Thyroid gland (tissue), 4 donors: ENCODE data around the gene BCO2. TPM values are rescaled to one million over a fixed set of nuclear protein-coding genes. Genes with fewer than 3 reads are reported as not detected.

Experiments used
- DNase-seq, 2 donors: peaks; one replicate each; pipeline ENCODE4 v3.0.0-alpha.2; 2019
- H3K27ac ChIP-seq, 3 donors: fragments of 200-600 bp; sonication (generic); 1 replicate in 2 of 3; 2 replicates in 1 of 3; pipeline ENCODE4 v1.5.1; 2016 to 2019; ENCODE audit warnings: mild to moderate bottlenecking in 1 of 3, moderate library complexity in 1 of 3
- H3K27me3 ChIP-seq: fragments of 200-600 bp; sonication (generic); one replicate; pipeline ENCODE4 v1.5.1; 2019
- H3K36me3 ChIP-seq, 2 donors: fragments of 200-600 bp; sonication (generic); one replicate each; pipeline ENCODE4 v1.5.1; 2016 to 2019
- H3K4me1 ChIP-seq, 2 donors: fragments of 200-600 bp; sonication (generic); one replicate each; pipeline ENCODE4 v1.5.1; 2017 to 2019
- H3K4me3 ChIP-seq, 3 donors: fragments of 200-600 bp; sonication (generic); replicated peaks in 1 of 3; 1 replicate in 2 of 3; 2 replicates in 1 of 3; pipeline ENCODE4 v1.5.1; 2016; ENCODE audit warnings: mild to moderate bottlenecking in 1 of 3
- H3K9me3 ChIP-seq: fragments of 200-600 bp; sonication (generic); one replicate; pipeline ENCODE4 v1.5.1; 2017
- POLR2A ChIP-seq, 2 donors: fragments of 450-650 bp; IDR thresholded peaks; one replicate each; pipeline ENCODE4 v1.6.1; 2017; ENCODE audit warnings: antibody characterized with exemption in 2 of 2, mild to moderate bottlenecking in 2 of 2, moderate library complexity in 1 of 2
- WGBS, 2 donors: methylation state at CpG; one replicate each; pipeline ENCODE4 v1.1.5; 2017; 5-methylcytosine and 5-hydroxymethylcytosine counted together
- intact Hi-C: fragments of 100-400 bp; cut with DNase I; formaldehyde crosslinking; loops from one replicate; pipeline ENCODE4 v1.15.1; 2023
- total RNA-seq, 4 donors: library from RNA; depleted of rRNA; stranded (reverse); fragments of >200 nt; gene quantifications; one replicate each; pipeline ENCODE4 v1.2.3, GENCODE V29; 2016
- TF ChIP-seq, protein P1 (sequence below), 6 experiments: fragments of 200-600 bp in 3 of 6; fragments of 450-650 bp in 3 of 6; sonication (generic) in 3 of 6; IDR thresholded peaks; one replicate each; pipeline ENCODE4 v1.5.1; 2016 to 2019; ENCODE audit warnings: antibody characterized with exemption in 6 of 6, mild to moderate bottlenecking in 2 of 6, inconsistent platforms in 1 of 6, moderate library complexity in 1 of 6

BCO2 gene
- total RNA-seq, 4 donors from 2014 or later: 6.6 to 15.9 (median 11.1) TPM

DNA sequence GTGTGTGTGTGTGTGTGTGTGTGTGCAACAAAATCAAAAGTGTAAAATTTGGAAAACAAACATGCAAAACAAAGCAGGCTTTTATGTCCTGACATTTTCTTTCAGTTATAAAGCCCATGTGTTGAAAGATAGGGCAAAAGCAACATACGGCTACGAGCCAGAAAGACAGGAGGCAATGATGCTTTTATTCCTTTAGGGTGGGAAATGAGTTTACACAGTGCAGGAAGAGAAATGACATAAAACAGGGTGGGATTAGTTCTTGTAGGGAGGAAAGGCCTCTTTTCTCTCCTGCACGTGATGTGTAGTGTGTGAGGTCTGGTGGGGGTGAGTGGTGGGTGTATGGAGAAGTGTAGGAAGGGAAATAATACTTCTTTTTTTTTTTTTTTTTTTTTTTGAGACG is 40.8 kb upstream of the BCO2 start:
- no peak overlapping the region for H3K4me3 ChIP-seq
- no peak for DNase-seq
- H3K27ac ChIP-seq: no peak overlapping the region
- H3K27me3 ChIP-seq: no peaks in the 10 kb centered on the region
- H3K9me3 ChIP-seq: no peaks in the 10 kb centered on the region
- intact Hi-C loops: no loop called here
- WGBS, 2 donors: 83 to 87% methylated on average over 4 of the region's 4 CpGs
- no peak for TF ChIP-seq POLR2A (IDR thresholded peaks at IDR 0.05)
- TF ChIP-seq, protein P1, sequence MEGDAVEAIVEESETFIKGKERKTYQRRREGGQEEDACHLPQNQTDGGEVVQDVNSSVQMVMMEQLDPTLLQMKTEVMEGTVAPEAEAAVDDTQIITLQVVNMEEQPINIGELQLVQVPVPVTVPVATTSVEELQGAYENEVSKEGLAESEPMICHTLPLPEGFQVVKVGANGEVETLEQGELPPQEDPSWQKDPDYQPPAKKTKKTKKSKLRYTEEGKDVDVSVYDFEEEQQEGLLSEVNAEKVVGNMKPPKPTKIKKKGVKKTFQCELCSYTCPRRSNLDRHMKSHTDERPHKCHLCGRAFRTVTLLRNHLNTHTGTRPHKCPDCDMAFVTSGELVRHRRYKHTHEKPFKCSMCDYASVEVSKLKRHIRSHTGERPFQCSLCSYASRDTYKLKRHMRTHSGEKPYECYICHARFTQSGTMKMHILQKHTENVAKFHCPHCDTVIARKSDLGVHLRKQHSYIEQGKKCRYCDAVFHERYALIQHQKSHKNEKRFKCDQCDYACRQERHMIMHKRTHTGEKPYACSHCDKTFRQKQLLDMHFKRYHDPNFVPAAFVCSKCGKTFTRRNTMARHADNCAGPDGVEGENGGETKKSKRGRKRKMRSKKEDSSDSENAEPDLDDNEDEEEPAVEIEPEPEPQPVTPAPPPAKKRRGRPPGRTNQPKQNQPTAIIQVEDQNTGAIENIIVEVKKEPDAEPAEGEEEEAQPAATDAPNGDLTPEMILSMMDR (IDR thresholded peaks at IDR 0.05): no peak
- no peaks in the 10 kb centered on the region for H3K4me1 ChIP-seq
- no peaks in the 10 kb centered on the region for H3K36me3 ChIP-seq

DNA sequence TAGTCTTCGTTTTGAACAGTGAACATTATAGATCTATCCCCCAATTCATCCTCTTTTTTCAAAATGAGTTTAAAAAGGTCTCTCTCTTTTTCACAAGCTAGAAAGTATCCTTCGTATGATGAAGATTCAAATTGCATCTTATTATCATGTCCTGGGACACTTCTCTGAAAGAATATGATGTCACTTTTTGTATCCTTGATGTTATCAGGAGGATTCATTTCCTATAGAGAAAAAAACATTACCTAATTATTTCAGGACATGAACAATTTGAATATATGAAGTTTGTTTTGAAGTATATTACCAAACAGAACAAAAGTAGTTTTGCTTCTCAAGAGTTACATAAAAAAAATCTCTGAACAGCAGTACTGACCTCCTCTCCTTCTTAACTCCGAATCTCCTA is 31.7 kb upstream of the BCO2 start:
- intact Hi-C loops: no loop called here
- Histone ChIP-seq H3K4me3 (no peak overlapping the region), H3K36me3 (no peaks in the 10 kb centered on the region), H3K27ac (no peak overlapping the region), H3K9me3 (no peaks in the 10 kb centered on the region), H3K4me1 (no peaks in the 10 kb centered on the region), H3K27me3 (no peaks in the 10 kb centered on the region)
- no peak for TF ChIP-seq POLR2A (IDR thresholded peaks at IDR 0.05)
- TF ChIP-seq, protein P1 (IDR thresholded peaks at IDR 0.05): no peak
- no peak for DNase-seq
- WGBS, 2 donors: 91 to 94% methylated on average over 3 of the region's 3 CpGs

DNA sequence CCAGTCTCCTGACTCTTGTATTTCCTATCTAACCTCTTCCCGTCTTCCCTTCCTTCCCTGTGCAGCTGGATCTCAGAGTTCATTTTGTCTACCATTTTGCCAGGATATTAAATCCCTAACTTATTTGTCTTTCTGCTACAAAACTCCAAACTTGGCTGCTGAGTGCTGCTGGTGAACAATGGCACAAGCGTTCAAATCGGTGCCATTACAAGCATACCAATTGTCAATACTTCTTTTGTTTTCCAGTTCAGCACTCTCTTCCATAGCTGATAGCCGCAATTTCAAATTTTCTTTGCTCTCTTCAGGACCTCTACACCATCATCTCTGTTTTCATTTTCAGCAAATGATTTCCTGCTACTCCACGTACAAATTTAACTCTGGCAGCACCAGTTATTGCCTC is 24.8 kb upstream of the BCO2 start:
- H3K36me3 ChIP-seq: no peaks in the 10 kb centered on the region
- H3K4me3 ChIP-seq: no peak overlapping the region
- H3K27me3 ChIP-seq: no peaks in the 10 kb centered on the region
- intact Hi-C loops: no loop called here
- 79 to 80% methylated on average over 5 of the region's 5 CpGs for WGBS, 2 donors
- no peak overlapping the region for H3K27ac ChIP-seq
- DNase-seq: no peak
- no peaks in the 10 kb centered on the region for H3K4me1 ChIP-seq
- TF ChIP-seq POLR2A (IDR thresholded peaks at IDR 0.05): no peak
- TF ChIP-seq, protein P1 (IDR thresholded peaks at IDR 0.05): no peak
- no peaks in the 10 kb centered on the region for H3K9me3 ChIP-seq

DNA sequence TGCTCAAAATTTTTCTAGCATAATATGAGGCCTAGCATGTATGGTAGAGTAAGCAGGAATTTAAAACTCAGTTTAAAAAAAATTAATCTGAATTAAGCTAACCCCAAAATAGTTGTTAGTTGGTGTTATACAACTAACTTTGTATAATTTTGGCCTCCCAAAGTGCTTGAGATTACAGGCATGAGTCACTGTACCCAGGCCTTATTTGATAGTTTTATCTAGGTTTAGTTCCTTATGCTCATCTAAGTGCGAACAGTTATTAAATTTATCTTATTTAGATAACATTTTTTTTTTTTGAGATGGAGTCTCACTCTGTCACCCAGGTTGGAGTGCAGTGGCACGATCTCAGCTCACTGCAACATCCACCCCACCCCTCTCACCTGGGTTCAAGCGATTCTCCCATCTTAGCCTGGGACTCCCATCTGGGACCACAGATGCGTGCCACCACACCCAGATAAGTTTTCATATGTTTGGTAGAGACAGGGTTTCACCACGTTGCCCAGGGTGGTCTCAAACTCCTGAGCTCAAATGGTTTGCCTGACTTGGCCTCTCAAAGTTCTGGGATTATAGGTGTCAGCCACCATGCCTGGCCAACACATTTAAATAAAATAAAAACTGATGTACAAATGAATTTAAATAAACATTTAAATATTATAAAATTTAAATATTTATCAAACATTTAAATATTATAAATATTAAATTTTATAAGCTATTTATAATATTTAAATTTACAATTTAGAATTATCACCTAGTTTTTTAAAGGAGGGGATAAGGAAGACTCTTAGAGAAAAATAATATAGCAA is 19.0 kb upstream of the BCO2 start:
- no peaks in the 10 kb centered on the region for H3K9me3 ChIP-seq
- 89 to 93% methylated on average over 5 of the region's 5 CpGs for WGBS, 2 donors
- DNase-seq: no peak
- intact Hi-C loops: no loop called here
- no peaks in the 10 kb centered on the region for H3K27me3 ChIP-seq
- H3K27ac ChIP-seq: no peak overlapping the region
- no peaks in the 10 kb centered on the region for H3K4me1 ChIP-seq
- TF ChIP-seq POLR2A (IDR thresholded peaks at IDR 0.05): no peak
- TF ChIP-seq, protein P1 (IDR thresholded peaks at IDR 0.05): no peak
- H3K4me3 ChIP-seq: no peak overlapping the region
- no peaks in the 10 kb centered on the region for H3K36me3 ChIP-seq

DNA sequence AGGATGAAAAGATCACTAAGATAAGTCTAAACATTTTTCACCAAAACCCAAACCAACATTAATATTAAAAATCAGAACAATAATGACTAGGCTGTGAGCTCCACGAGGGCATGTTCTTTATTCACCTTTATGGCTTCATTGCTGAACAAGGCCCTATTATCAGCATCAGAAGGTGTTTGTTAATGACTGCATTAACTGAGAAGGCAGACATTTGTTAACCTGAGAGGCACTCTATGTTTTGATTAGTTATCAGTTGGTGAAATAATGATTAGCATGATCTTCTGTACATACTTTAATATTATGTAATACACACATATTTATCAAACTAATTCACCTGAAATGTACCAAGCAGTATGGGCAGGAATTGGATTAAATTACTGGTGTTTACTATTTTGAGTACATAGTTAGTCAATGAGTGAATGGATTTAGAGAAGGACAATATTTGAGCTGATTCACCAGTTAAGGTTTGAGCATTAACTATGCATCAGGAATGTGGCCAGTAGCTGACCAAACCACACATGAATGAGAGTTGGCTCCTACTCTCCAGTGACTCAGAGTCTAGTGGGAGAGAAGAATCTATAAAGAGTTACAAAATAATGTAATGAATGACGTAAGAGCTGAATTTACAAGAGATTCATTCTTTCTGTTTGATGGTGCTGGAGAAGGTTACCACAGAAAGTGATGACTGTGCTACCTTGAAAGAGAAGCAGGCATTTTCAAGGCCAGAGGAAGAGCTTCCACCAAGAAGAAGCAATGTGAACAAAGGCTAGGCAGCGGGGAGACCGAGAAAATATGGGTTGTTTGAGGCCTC is 18.2 kb upstream of the BCO2 start:
- Histone ChIP-seq H3K36me3 (no peaks in the 10 kb centered on the region), H3K9me3 (no peaks in the 10 kb centered on the region), H3K27me3 (no peaks in the 10 kb centered on the region), H3K4me3 (no peak overlapping the region), H3K27ac (no peak overlapping the region), H3K4me1 (no peaks in the 10 kb centered on the region)
- 87 to 90% methylated on average over 4 of the region's 4 CpGs for WGBS, 2 donors
- TF ChIP-seq, protein P1 (IDR thresholded peaks at IDR 0.05): no peak
- TF ChIP-seq POLR2A (IDR thresholded peaks at IDR 0.05): no peak
- intact Hi-C loops: no loop called here
- no peak for DNase-seq
